ENCODE measurements around the gene KLHDC2.

DNA sequence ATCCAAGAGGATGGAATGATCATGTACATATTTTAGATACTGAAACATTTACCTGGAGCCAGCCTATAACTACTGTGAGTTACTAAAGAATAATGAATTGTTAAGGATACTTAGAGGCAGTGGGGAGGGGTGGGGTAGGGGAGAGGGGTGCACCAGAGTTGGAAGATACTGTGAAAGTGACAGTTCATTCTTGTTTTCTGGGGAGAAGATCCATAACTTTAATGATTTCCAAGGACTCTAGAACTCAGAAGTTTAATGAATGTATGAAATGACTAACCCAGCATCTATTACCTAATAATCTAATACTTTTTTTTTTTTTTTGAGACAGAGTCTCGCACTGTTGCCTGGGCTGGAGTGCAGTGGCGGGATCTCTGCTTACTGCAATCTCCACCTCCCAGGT is 10.5 kb downstream of the KLHDC2 start:
- no peak for TF ChIP-seq JUND (IDR thresholded peaks at IDR 0.05)
- no peak for TF ChIP-seq ZBTB33 (IDR thresholded peaks at IDR 0.05; ENCODE audit: borderline replicate concordance, low read depth)
- no peak for TF ChIP-seq SIN3A (IDR thresholded peaks at IDR 0.05; ENCODE audit: borderline replicate concordance, low read depth, low read length)
- TF ChIP-seq, protein P1, sequence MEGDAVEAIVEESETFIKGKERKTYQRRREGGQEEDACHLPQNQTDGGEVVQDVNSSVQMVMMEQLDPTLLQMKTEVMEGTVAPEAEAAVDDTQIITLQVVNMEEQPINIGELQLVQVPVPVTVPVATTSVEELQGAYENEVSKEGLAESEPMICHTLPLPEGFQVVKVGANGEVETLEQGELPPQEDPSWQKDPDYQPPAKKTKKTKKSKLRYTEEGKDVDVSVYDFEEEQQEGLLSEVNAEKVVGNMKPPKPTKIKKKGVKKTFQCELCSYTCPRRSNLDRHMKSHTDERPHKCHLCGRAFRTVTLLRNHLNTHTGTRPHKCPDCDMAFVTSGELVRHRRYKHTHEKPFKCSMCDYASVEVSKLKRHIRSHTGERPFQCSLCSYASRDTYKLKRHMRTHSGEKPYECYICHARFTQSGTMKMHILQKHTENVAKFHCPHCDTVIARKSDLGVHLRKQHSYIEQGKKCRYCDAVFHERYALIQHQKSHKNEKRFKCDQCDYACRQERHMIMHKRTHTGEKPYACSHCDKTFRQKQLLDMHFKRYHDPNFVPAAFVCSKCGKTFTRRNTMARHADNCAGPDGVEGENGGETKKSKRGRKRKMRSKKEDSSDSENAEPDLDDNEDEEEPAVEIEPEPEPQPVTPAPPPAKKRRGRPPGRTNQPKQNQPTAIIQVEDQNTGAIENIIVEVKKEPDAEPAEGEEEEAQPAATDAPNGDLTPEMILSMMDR (IDR thresholded peaks at IDR 0.05), result no peak
- no peak for TF ChIP-seq USF2 (IDR thresholded peaks at IDR 0.05; ENCODE audit: borderline replicate concordance, low read depth, low read length)
- no peak for TF ChIP-seq RAD21 (IDR thresholded peaks at IDR 0.05; ENCODE audit: low read length)

Data from SK-N-SH (cell line).